B cell (primary cell): ENCODE data around the gene CA9.

ENCODE experiments used
- CTCF ChIP-seq: fragments of 200-600 bp; IDR thresholded peaks from one replicate; pipeline ENCODE4 v1.8.0; 2022; ENCODE audit warnings: antibody characterized with exemption, mild to moderate bottlenecking
- EZH2 ChIP-seq: IDR thresholded peaks from 2 replicates; pipeline ENCODE4 v1.6.1; 2012; ENCODE audit warnings: borderline replicate concordance, low read depth, mild to moderate bottlenecking, moderate library complexity, low read length; ENCODE audit not compliant: insufficient read depth, poor library complexity, severe bottlenecking

GRCh38 chr9:35669331-35670145 lies 4.2 kb upstream of the CA9 start:
- TF ChIP-seq CTCF = no peak
- TF ChIP-seq EZH2 = no peak
